Central memory CD8-positive, alpha-beta T cell (primary cell): ENCODE results near the gene MIDN.

Experiments
- ATAC-seq: fragments of 150-1000 bp; cut with Tn5 transposase; replicated peaks from 2 replicates; pipeline ENCODE4 v1.10.0; 2022; ENCODE audit warnings: mild to moderate bottlenecking, moderate FRiP score, moderate number of reproducible peaks; ENCODE audit not compliant: poor library complexity, severe bottlenecking; ENCODE audit errors: extremely low read depth
- DNase-seq, 2 donors: peaks; one replicate each; pipeline ENCODE4 v3.0.0; 2021; ENCODE audit warnings: low spot score in 2 of 2
- H3K27ac Mint-ChIP-seq: one replicate; pipeline ENCODE4 v1.8.0; 2022; ENCODE audit warnings: low read depth, mild to moderate bottlenecking, moderate library complexity, mixed read lengths
- H3K27me3 Mint-ChIP-seq: one replicate; pipeline ENCODE4 v1.8.0; 2022; ENCODE audit warnings: mixed read lengths
- H3K36me3 Mint-ChIP-seq: one replicate; pipeline ENCODE4 v1.8.0; 2022; ENCODE audit warnings: mild to moderate bottlenecking, moderate library complexity, mixed read lengths; ENCODE audit not compliant: insufficient read depth
- H3K4me1 Mint-ChIP-seq: one replicate; pipeline ENCODE4 v1.8.0; 2022; ENCODE audit warnings: mixed read lengths
- H3K4me3 Mint-ChIP-seq: one replicate; pipeline ENCODE4 v1.8.0; 2022; ENCODE audit warnings: mild to moderate bottlenecking, moderate library complexity, mixed read lengths
- H3K9me3 Mint-ChIP-seq: one replicate; pipeline ENCODE4 v1.8.0; 2022; ENCODE audit warnings: mixed read lengths

Gene MIDN

DNA sequence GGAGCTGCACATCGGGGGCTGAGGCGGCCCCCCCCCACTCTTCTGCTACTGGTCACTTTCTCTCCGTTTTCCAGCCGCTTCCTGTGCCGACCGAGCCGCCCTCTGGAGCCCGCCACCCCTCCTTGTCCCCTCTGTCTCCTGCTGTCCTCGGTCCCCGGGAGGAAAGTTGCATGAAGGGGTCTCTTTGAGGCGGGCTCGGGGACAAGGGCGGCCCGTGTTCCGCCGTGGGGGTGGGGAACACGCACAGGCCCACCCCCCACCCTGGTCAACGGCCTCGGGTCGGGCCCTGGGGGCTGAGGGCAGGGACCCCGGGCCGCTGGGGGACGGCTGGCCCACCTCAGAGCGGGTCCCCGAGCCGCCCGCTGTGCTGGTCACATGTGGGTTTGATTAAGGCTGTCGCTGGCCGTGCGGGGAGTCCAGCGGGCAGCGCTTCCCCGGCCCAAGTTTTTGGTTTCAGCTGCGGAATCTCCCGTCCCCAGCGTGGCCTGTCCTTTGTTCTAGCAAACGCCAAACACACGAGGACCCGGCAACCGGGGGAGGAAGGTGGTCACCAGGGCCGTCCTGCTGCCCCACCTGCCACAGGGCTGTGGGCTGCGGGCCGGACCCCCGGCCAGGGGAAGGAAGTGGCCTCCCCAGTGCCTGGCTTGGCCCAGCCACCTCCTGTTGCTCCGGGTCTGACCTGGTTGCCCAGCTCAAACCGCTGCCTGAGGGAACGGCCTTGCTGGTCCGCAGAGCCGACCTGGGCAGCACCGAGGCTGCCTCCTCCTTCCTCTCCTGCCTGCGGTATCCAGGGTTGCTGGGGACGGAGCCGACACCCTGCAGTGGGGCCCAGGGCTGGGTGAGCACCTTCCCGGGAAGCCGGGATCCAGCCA is 39.2 kb downstream of the MIDN start:
- ATAC-seq, result no peak
- Mint-ChIP-seq H3K27ac (no peak overlapping the region), H3K36me3 (peaks cover 1% of the 10 kb centered on the region), H3K4me3 (no peak overlapping the region), H3K4me1 (peaks cover 5% of the 10 kb centered on the region), H3K27me3 (peaks cover 32% of the 10 kb centered on the region), H3K9me3 (no peaks in the 10 kb centered on the region)
- DNase-seq, result no peak

DNA sequence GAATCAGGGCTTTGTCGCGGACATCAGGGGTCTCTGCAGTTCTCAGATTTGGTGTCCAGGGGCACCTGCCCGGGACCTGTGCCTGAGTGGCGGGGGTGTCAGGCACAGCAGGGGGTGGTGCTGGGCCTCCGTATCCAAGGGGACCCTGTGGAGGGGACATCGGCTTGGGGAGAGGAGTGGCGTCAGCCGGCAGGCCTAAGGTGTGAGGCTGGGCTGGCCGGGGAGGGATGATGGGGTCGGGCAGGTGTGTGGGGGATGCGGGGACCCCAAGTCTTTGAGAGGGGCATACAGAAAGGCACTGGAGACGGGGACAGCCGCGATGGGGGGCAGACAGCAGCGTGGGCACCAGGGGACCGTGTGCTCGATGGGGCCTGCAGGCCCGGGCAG is 39.8 kb downstream of the MIDN start:
- H3K4me1 Mint-ChIP-seq, result peaks cover 5% of the 10 kb centered on the region
- H3K27ac Mint-ChIP-seq, result no peak overlapping the region
- no peaks in the 10 kb centered on the region for H3K9me3 Mint-ChIP-seq
- peaks cover 38% of the 10 kb centered on the region for H3K27me3 Mint-ChIP-seq
- no peak overlapping the region for H3K4me3 Mint-ChIP-seq
- no peak for DNase-seq
- peaks cover 1% of the 10 kb centered on the region for H3K36me3 Mint-ChIP-seq
- no peak for ATAC-seq

DNA sequence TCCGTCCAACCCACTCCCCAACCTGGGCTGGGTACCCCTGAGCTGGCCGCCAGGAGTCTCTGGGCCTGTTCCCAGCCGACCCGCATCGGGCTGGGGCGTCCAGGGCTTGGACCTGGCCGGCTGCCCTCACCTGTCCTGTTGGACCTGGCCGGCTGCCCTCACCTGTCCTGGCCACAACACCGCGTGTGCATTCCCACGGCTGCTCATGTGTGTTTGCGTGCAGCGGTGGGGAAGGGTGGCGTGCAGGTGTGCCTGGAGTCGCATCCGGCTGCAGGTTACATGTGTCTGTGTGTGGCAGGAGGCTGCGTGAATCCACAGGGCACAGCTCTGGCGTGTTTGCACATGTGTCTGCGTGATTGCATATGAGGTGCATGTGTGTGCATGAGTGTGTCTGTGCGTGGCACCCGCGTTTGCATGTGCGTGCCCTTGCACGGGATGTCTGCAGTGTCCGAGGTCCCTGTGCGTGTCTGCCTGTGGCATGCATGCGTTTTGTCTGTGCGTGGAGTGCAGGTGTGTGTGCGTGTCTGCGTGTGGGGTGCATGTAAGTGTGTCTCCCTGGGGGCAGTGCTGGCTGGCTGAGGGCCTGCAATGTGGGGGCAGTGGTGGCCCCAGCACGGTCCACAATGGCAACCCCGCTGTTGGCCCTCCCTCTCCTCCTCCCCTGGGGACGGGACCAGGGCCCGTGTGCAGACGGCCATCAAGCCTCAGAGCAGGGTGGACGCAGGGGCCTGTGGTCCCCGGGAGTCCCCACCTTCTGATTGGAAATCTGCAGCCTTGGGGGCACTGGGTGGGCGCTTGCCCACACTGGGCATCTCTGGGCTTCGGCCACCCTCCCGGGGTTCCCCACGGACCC is 40.7 kb downstream of the MIDN start:
- ATAC-seq (no peak), DNase-seq (no peak)
- no peak overlapping the region for H3K27ac Mint-ChIP-seq
- H3K4me1 Mint-ChIP-seq, result peaks cover 5% of the 10 kb centered on the region
- peaks cover 1% of the 10 kb centered on the region for H3K36me3 Mint-ChIP-seq
- peaks cover 35% of the 10 kb centered on the region for H3K27me3 Mint-ChIP-seq
- H3K4me3 Mint-ChIP-seq, result no peak overlapping the region
- no peaks in the 10 kb centered on the region for H3K9me3 Mint-ChIP-seq

DNA sequence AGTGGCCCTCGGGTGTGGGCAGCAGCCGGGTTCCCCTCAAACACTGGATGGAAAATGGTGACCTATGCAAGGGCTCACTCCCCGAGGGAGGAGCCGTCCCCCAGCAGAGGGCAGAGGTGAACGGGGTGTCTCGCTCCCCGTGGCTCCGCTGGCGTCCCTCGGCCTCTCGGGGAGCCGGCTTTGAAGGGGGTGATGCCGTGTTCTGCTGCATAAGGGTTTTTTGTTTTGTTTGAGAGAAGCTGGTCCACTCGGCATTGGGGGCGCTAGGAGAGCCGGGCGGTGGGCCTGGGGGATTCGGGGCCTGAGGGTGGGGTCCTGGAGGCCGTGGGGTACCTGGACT is 41.3 kb downstream of the MIDN start:
- no peaks in the 10 kb centered on the region for H3K9me3 Mint-ChIP-seq
- H3K27ac Mint-ChIP-seq, result no peak overlapping the region
- peaks cover 1% of the 10 kb centered on the region for H3K36me3 Mint-ChIP-seq

DNA sequence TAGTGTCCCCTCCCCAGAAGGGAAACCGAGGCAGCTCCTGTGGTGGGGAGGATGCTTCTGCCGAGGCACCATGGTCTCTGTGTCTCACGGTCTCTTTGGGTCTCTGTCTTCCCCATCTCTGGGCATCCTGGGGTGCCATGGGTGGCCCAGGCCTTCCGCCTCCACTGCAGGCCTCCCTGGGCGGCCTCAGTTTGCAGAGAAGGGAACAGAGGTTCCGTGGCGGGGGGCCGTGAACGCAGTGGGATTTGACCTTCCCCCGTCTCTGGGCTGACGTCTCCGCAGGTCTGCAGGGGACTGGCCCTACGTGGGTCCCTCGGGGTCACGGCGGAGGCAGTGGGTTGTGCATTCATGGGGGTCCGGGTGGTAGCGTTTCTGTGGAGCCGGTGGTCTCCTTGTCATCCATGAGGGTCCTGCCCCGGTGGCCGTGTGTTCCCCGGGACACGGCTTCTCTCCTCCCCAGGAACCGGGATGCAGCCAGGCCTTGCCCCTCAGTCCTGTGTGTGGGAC is 41.9 kb downstream of the MIDN start:
- H3K4me1 Mint-ChIP-seq, result peaks cover 5% of the 10 kb centered on the region
- peaks cover 31% of the 10 kb centered on the region for H3K27me3 Mint-ChIP-seq
- H3K9me3 Mint-ChIP-seq, result no peaks in the 10 kb centered on the region
- H3K36me3 Mint-ChIP-seq, result peaks cover 1% of the 10 kb centered on the region
- H3K27ac Mint-ChIP-seq, result no peak overlapping the region
- ATAC-seq (no peak), DNase-seq (no peak)
- H3K4me3 Mint-ChIP-seq, result no peak overlapping the region

More for the DNA sequence above, 41.3 kb downstream of the MIDN start:
- DNase-seq (no peak), ATAC-seq (no peak)
- H3K27me3 Mint-ChIP-seq, result peaks cover 34% of the 10 kb centered on the region
- H3K4me1 Mint-ChIP-seq, result peaks cover 5% of the 10 kb centered on the region
- H3K4me3 Mint-ChIP-seq, result no peak overlapping the region

DNA sequence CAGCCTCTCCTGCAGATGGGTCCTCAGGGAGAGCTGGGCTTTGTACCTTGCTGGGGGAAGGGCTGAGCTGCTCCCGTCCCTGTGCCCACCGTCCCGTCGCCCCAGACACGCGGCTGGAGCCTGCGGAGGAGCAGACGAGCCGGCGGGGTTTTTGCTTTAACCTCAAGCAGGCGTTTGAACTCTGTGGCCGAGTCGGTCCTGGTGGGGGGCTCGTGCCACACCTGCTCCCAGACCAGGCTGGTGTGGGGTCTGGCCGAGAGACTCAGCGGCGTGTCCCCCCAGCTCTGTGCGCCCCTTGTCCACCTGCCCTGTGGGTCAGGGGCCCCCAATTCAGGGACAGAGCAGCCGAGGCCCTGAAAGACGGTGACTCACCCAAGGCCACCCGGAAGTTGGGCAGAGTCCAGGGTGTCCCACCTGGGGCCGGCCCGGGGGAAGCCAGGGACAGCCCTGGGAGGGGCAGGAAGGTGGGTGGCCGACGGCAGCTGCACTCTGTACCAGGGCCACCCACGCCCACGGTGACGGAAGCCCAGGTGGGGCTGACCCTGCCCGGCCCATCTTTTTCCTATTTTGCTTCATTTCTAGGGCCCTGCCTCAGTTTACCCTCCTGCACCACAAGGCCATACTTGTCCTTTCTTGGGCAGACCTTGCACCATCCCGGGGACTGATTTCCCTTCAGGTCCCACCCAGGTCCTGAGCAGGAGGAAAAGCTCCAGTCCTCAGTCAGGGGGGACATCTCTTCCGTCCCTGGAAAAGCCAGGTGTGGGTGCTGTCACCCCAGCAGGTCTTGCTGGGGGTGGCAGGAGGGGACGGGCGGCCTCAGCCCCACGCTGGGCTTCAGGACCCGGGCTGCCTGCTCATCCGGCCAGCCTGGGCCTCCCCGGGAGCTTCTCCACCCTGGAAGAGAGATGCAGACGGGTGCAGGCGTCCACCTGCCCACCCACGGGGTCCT is 42.6 kb downstream of the MIDN start:
- Mint-ChIP-seq H3K9me3 (no peaks in the 10 kb centered on the region), H3K4me1 (peaks cover 5% of the 10 kb centered on the region), H3K4me3 (no peak overlapping the region), H3K27ac (no peak overlapping the region), H3K36me3 (peaks cover 1% of the 10 kb centered on the region), H3K27me3 (peaks cover 31% of the 10 kb centered on the region)
- ATAC-seq (no peak), DNase-seq (no peak)

DNA sequence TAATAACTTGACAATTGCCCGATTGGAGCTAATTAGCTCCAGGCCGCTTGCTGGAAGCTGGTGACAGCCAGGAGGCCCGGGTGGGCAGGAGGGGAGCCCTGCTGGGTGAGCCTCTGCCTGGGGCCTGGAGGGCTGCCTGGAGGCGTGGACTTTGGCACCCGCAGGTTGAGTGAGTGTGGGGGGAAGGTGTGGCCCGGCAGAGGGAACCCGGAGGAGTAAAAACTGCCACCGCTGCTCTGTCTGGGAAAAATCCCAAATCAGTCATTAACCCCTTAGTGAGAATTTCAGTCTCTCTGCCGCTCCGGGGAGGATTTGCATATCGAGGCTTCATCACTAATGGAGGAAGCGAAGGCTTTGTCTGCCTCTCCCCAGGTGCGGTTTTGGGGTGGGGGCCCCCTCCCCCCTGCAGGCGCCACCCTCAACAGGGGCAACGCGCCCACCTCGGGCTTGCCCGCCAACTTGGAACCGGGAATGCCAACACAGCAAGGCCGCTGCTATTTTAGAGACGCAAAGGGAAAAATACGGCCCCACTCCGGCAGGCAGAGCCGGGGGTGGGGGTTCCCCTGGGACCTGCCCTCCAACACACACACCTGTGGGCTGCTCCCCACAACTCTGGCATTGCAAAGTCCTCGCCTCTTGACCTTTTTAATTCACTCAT is 43.5 kb downstream of the MIDN start:
- no peak for ATAC-seq
- H3K4me1 Mint-ChIP-seq, result no peaks in the 10 kb centered on the region
- DNase-seq, result no peak
- peaks cover 1% of the 10 kb centered on the region for H3K36me3 Mint-ChIP-seq
- H3K27me3 Mint-ChIP-seq, result peaks cover 22% of the 10 kb centered on the region
- no peak overlapping the region for H3K27ac Mint-ChIP-seq
- H3K4me3 Mint-ChIP-seq, result no peak overlapping the region
- H3K9me3 Mint-ChIP-seq, result no peaks in the 10 kb centered on the region

DNA sequence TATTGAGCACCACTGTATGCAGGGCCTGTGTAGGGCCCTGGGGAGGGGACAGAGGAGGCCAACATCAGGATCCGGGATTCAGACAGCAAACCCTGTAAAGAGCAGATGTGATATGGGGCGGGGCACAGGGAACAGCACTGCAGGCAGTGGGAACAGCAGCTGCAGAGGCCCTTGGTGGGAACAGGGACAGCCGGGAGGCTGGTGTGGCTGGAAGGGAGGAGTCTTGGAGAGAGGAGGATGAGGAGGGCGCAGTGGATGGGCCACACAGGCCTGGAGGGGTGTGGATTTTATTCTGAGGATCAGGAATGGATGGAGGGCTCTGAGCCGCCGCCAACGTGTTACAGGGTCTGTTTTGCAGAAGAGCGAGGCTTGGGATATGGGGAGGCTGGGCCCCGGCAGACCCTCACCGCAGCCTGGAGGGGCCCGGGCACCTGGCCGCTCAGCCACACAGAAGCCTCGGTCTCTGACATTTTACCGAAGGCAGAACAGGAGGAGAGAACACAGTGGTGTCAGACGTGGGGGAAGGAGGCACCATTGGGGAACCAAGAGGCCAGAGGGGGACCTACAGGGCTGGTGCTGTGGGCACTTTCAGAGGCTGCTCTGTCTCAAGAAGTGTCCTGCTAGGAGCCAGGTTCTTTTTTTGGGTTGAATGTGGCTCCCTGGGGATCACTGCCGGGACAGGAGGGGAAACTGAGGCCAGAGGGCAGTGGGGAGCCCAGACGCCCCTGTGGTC is 44.2 kb downstream of the MIDN start:
- Mint-ChIP-seq H3K9me3 (no peaks in the 10 kb centered on the region), H3K4me1 (no peaks in the 10 kb centered on the region), H3K36me3 (peaks cover 1% of the 10 kb centered on the region), H3K4me3 (no peak overlapping the region), H3K27ac (no peak overlapping the region), H3K27me3 (peaks cover 21% of the 10 kb centered on the region)
- no peak for ATAC-seq
- no peak for DNase-seq

DNA sequence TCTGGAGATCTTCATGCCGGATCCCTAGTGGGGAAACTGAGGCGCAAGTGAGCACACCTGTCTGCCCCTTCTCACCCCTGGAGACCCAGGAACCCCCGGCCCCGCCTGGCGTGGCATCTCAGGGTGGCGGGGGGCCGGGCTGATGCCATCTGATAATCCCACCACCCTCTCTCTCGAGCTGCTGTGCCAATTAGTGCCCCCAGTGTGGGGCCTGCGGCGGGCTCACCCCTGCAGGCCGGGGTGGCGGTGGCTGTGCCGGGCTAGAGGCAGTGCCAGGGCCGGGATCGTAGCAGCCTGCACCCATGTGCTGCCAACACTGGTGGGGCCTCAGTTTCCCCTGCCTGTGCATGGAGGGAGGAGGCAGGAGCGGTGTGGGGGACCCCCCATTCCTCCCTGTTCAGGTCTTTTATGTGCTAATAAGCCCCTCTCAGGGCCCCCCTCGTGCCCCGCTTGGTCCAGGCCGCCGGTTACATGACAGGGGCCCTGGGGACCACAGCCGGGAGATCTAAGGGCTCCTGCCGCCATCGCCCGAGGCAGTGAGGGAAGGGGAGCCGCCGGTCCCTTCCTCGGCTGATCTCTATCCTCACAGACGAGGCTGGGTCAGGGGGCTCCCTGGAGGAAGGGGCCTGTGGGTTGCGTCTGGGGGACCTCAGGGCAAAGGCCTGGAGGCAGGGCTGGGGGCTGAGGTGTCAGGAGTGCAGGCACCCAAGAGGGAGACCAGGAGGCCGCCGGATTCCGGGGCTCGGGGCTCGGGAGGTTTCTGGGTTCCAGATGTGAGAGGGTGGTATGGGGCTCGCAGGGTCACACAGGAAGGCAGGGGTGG is 45.6 kb downstream of the MIDN start:
- ATAC-seq, result no peak

DNA sequence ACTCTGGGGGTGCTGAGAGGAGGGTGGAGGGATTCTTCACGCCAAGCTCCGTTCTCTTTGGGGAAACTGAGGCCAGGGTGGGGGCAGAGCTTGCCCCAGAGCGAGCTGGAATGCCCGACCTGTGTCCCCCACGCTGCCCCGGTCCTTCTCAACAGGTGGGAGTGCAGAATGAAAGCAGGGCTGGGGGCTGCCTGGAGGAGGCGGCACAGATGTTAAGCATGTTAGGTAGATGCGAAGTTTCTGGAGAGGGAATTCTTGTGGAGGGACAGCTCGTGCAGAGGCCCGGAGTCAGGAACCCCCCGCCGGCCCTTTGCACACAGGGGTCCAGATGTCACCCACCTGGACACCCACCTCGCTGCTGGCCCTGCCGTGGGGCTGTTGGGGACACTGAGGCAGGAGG is 46.3 kb downstream of the MIDN start:
- Mint-ChIP-seq H3K4me1 (no peaks in the 10 kb centered on the region), H3K27ac (no peak overlapping the region), H3K9me3 (no peaks in the 10 kb centered on the region), H3K4me3 (peak overlapping the region; percentile 11), H3K27me3 (peaks cover 21% of the 10 kb centered on the region), H3K36me3 (peaks cover 1% of the 10 kb centered on the region)
- DNase-seq (no peak), ATAC-seq (no peak)

More for the DNA sequence above, 45.6 kb downstream of the MIDN start:
- no peaks in the 10 kb centered on the region for H3K4me1 Mint-ChIP-seq
- peaks cover 1% of the 10 kb centered on the region for H3K36me3 Mint-ChIP-seq
- no peaks in the 10 kb centered on the region for H3K9me3 Mint-ChIP-seq
- no peak for DNase-seq
- no peak overlapping the region for H3K27ac Mint-ChIP-seq
- peaks cover 21% of the 10 kb centered on the region for H3K27me3 Mint-ChIP-seq
- H3K4me3 Mint-ChIP-seq, result peak overlapping the region; percentile 11
